Prostate gland (tissue), 2 donors: Measurements from ENCODE around the gene TJP2. TPM values are rescaled to one million over a fixed set of nuclear protein-coding genes. Genes with fewer than 3 reads are reported as not detected.
A peak's percentile ranks its signal among the peaks of the same experiment; 100 is the strongest.

Experiments used
- DNase-seq: peaks from one replicate; pipeline ENCODE4 v3.0.0-alpha.2; 2019; ENCODE audit warnings: low spot score
- H3K27ac ChIP-seq, 2 donors: fragments of 200-600 bp; sonication (generic); 2 replicates each; pipeline ENCODE4 v1.5.1; 2017 to 2019
- H3K27me3 ChIP-seq: fragments of 200-600 bp; sonication (generic); replicated peaks from 2 replicates; pipeline ENCODE4 v1.5.1; 2019; ENCODE audit not compliant: insufficient read depth
- H3K36me3 ChIP-seq, 2 donors: fragments of 200-600 bp; sonication (generic); 1 replicate in 1 of 2; 2 replicates in 1 of 2; pipeline versions ENCODE4 v1.5.1 to v1.8.1; 2017 to 2019
- H3K4me1 ChIP-seq: fragments of 200-600 bp; sonication (generic); replicated peaks from 2 replicates; pipeline ENCODE4 v1.5.1; 2019
- H3K4me3 ChIP-seq, 2 donors: fragments of 200-600 bp; sonication (generic); 2 replicates each; pipeline ENCODE4 v1.5.1; 2017 to 2019
- H3K9me3 ChIP-seq: fragments of 200-600 bp; sonication (generic); 2 replicates; pipeline ENCODE4 v1.5.1; 2017
- POLR2A ChIP-seq: fragments of 450-650 bp; IDR thresholded peaks from one replicate; pipeline ENCODE4 v1.6.1; 2016; ENCODE audit warnings: antibody characterized with exemption, mild to moderate bottlenecking
- POLR2AphosphoS5 ChIP-seq: sonication (generic); formaldehyde crosslinking; IDR thresholded peaks from one replicate; pipeline ENCODE4 v1.6.1; 2017; ENCODE audit warnings: antibody characterized with exemption
- WGBS: methylation state at CpG from one replicate; pipeline ENCODE4 v1.1.5; 2018; 5-methylcytosine and 5-hydroxymethylcytosine counted together
- intact Hi-C: fragments of 100-400 bp; cut with DNase I; formaldehyde crosslinking; loops from one replicate; pipeline ENCODE4 v1.14.2; 2022
- total RNA-seq, 2 donors: library from RNA; depleted of rRNA; stranded (reverse); fragments of >200 nt; gene quantifications; one replicate each; pipeline ENCODE4 v1.1.0, GENCODE V29; 2016
- TF ChIP-seq, protein P1 (sequence below), 4 experiments: fragments of 200-600 bp in 2 of 4; fragments of 450-650 bp in 2 of 4; sonication (generic) in 2 of 4; IDR thresholded peaks; 1 replicate in 3 of 4; 2 replicates in 1 of 4; pipeline ENCODE4 v1.5.1; 2016 to 2019; ENCODE audit warnings: antibody characterized with exemption in 4 of 4, mild to moderate bottlenecking in 2 of 4, moderate library complexity in 2 of 4

The TJP2 gene
- total RNA-seq, 2 donors from 2014 or later: 117 to 166 TPM

DNA sequence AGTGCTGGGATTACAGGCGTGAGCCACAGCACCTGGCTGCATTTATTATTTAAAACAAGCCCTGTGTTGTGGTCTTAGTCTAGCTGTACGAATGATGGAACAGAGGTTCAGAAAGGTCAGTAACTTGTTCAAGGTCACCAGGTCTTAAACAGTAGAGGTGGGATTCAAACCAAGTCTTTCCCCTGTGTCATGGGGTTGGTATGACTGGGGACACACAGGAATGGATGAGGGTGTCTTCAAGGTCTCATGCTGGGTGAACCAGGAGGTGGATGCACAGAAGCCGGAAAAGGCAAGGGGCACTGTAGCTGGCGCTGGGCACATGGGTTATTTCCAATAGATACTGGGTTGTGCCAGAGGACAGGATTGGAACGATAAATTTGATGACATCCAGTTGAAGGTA, 32.2 kb upstream of the TJP2 start:
- no peaks in the 10 kb centered on the region for H3K27me3 ChIP-seq
- no peak overlapping the region for H3K4me3 ChIP-seq
- H3K27ac ChIP-seq: no peak overlapping the region
- peak; percentile 3 for DNase-seq
- 91% methylated on average over 5 of the region's 5 CpGs for WGBS
- no peaks in the 10 kb centered on the region for H3K4me1 ChIP-seq
- no peak for TF ChIP-seq POLR2AphosphoS5
- no peak for TF ChIP-seq POLR2A
- TF ChIP-seq, protein P1, sequence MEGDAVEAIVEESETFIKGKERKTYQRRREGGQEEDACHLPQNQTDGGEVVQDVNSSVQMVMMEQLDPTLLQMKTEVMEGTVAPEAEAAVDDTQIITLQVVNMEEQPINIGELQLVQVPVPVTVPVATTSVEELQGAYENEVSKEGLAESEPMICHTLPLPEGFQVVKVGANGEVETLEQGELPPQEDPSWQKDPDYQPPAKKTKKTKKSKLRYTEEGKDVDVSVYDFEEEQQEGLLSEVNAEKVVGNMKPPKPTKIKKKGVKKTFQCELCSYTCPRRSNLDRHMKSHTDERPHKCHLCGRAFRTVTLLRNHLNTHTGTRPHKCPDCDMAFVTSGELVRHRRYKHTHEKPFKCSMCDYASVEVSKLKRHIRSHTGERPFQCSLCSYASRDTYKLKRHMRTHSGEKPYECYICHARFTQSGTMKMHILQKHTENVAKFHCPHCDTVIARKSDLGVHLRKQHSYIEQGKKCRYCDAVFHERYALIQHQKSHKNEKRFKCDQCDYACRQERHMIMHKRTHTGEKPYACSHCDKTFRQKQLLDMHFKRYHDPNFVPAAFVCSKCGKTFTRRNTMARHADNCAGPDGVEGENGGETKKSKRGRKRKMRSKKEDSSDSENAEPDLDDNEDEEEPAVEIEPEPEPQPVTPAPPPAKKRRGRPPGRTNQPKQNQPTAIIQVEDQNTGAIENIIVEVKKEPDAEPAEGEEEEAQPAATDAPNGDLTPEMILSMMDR (IDR thresholded peaks at IDR 0.05): no peak
- H3K36me3 ChIP-seq: no peaks in the 10 kb centered on the region
- intact Hi-C loops: no loop called here
- H3K9me3 ChIP-seq: no peaks in the 10 kb centered on the region

DNA sequence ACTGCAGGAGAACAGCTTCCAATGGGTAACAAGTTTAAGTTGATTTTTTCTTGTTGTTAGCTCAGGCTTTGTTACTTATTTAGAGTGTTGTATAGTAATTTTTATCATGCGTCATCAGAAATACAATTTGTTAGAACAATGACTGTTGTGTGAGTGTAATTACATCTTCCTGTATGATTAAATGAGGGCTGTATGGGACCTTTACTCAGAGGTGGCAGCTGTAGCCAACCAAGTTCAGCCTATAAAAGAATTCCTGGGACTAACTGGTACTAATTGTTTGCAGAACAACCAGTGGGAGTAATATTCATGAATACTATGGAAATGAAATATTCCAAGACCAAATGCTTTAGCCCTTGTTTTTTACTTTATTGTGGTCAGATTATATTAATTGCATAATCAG, 30.8 kb upstream of the TJP2 start:
- WGBS: 68% methylated on average over 1 of the region's 1 CpG
- H3K9me3 ChIP-seq: no peaks in the 10 kb centered on the region
- TF ChIP-seq POLR2AphosphoS5 (no peak), POLR2A (no peak)
- TF ChIP-seq, protein P1 (IDR thresholded peaks at IDR 0.05): no peak
- no peaks in the 10 kb centered on the region for H3K36me3 ChIP-seq
- H3K27me3 ChIP-seq: no peaks in the 10 kb centered on the region
- H3K4me1 ChIP-seq: no peaks in the 10 kb centered on the region
- no peak overlapping the region for H3K4me3 ChIP-seq
- no peak overlapping the region for H3K27ac ChIP-seq
- DNase-seq: no peak
- intact Hi-C loops: no loop called here

DNA sequence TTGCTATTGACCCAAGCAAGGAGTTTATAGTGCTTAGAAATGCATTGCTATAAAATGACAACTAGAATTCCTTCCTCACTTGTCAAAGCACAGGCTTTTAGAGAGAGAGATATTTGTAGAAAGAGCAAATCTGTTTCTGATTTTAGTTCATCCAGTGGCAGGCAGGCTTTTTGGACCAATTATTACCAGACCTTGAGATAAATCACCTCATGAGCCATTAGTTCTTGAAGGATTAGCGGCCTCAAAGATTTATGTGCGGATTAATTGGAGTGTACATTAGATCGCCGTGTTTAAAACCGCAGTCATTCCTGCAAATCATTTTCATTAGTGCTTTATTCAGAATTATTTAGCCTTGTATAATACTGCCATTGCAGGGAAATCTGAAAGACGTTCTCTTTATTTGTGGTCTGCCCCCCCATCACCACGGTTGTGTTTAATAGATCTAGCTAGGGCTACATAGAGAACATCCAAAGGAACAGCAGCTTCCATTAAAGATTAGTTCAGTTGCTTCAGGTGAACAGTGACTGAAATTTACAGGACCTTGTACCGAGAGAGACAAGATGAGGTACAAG, 28.8 kb upstream of the TJP2 start:
- Histone ChIP-seq H3K27ac (no peak overlapping the region), H3K4me1 (peaks cover 4% of the 10 kb centered on the region), H3K9me3 (no peaks in the 10 kb centered on the region), H3K36me3 (no peaks in the 10 kb centered on the region), H3K4me3 (no peak overlapping the region), H3K27me3 (no peaks in the 10 kb centered on the region)
- intact Hi-C loops: loop anchor here (5.0 kb wide), 1 partner anchor 83 kb away; no protein-coding TSS in a partner anchor
- peak; percentile 0 for DNase-seq
- 77% methylated on average over 8 of the region's 8 CpGs for WGBS
- no peak for TF ChIP-seq POLR2A

DNA sequence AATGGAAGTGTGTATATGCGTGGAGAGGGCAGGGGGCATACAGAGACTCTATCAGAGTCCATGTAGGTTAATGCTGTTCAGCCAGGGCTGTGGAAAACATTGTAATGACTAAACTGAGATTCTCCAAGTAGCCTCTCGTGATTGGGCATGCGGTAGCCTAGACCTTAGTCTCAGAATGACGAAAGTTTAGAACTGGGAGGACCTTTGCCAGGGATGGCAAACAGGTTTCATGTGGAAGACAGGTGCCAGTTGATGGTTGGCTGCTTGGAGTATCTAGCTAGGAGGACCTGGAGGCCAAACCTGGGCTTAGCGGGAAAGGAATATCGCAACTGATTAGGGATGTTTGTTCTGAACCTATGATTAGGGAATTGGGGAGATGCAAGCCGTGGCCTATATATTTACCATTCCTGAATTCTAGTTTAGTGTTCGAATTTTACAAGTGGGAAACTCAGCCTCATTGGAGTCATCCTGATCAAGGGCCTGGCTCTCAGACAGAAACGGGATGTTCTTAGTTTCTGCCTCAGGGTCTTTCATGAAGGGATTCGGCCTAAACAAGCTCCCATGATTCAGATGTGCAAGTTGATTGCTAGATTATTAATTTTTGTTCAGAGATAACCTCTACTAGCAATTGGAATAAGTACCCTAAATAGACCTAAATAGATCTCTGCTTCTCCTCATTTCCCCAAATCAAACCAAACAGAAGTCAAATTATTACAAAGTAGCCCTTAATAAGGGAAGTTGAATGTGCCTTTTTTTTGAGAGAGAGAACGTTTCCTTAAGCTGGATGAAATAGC, 26.8 kb upstream of the TJP2 start:
- Histone ChIP-seq H3K4me3 (no peak overlapping the region), H3K4me1 (peaks cover 4% of the 10 kb centered on the region), H3K9me3 (no peaks in the 10 kb centered on the region), H3K36me3 (no peaks in the 10 kb centered on the region), H3K27me3 (no peaks in the 10 kb centered on the region), H3K27ac (no peak overlapping the region)
- intact Hi-C loops: loop anchor here (5.0 kb wide), 1 partner anchor 85 kb away; no protein-coding TSS in a partner anchor
- TF ChIP-seq, protein P1 (IDR thresholded peaks at IDR 0.05): no peak
- DNase-seq: peak; percentile 1
- 94% methylated on average over 11 of the region's 11 CpGs for WGBS

DNA sequence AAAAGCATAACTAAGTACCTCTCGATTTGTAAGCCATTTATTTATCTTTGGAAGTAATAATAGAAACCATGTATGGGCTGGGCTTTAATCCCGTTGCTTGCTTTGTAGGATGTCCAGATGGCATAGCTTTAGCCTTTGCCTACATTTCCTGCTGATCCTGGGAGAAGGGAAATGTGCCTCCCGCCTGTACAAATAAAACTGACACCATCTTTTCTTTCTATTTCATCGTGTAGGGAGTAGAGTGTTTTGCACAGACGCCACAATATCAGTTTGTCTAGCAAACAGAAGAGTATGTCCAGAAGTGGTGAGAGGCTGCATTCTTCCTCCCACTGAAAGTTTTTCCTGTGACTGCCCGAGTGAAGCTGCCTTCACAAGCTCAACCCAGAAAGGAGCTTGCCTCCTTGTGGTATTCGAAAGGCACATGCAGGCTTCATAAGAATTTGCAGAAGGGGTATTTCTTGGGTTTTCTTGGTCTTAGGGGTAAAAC, 24.7 kb upstream of the TJP2 start:
- H3K4me3 ChIP-seq: no peak overlapping the region
- no peaks in the 10 kb centered on the region for H3K36me3 ChIP-seq
- peaks cover 4% of the 10 kb centered on the region for H3K4me1 ChIP-seq
- intact Hi-C loops: loop anchor here (5.0 kb wide), 1 partner anchor 87 kb away; no protein-coding TSS in a partner anchor
- 15% methylated on average over 7 of the region's 7 CpGs for WGBS
- H3K9me3 ChIP-seq: no peaks in the 10 kb centered on the region
- peak overlapping the region in 1 of 2 donors; percentile 19 for H3K27ac ChIP-seq
- DNase-seq: no peak
- H3K27me3 ChIP-seq: no peaks in the 10 kb centered on the region
- TF ChIP-seq POLR2A: no peak
- TF ChIP-seq, protein P1 (IDR thresholded peaks at IDR 0.05): peak in 1 of 4 experiments; percentile 37
